MM.1S (cell line): Measurements from ENCODE around the gene DLX4.

Experiments
- CTCF ChIP-seq: fragments of 300-600 bp; sonication (generic); IDR thresholded peaks from 2 replicates; pipeline ENCODE4 v1.5.1; 2016; ENCODE audit warnings: antibody characterized with exemption, low read length, mixed read lengths
- EZH2phosphoT487 ChIP-seq: fragments of 300-600 bp; sonication (generic); IDR thresholded peaks from 2 replicates; pipeline ENCODE4 v1.6.1; 2018; ENCODE audit warnings: antibody characterized with exemption, low read length

GRCh38 chr17:50018909-50019308 lies 49.9 kb downstream of the DLX4 start:
- no peak for TF ChIP-seq CTCF
- no peak for TF ChIP-seq EZH2phosphoT487
